Frontal cortex (tissue), 4 donors: ENCODE results near the gene GLRX. TPM values are rescaled to one million over a fixed set of nuclear protein-coding genes. Genes with fewer than 3 reads are reported as not detected.
"Not testable (repeated sequence)": the region's sequence is repeated elsewhere in the genome, so short reads cannot be mapped to it uniquely, and the experiment has no call there.

Experiments
- DNase-seq, 2 donors: peaks; one replicate each; pipeline ENCODE4 v3.0.0; 2012; ENCODE audit warnings: low spot score in 2 of 2
- FAIRE-seq: peaks from 2 replicates; lab custom pipeline; 2012; peaks lifted over from hg19 to GRCh38; lab: Jason Lieb, UNC
- total RNA-seq: library from RNA; depleted of rRNA; stranded (reverse); fragments of >200 nt; gene quantifications from one replicate; pipeline ENCODE4 v1.2.3, GENCODE V29; 2014
- donor health status: control.
- donor health status: control.
- donor health status: control.

The GLRX gene
- total RNA-seq, 1 donor from 2014 or later: 9.8 TPM

GRCh38 chr5:95812074-95812471, 10.5 kb downstream of the GLRX start:
- no peak for DNase-seq
- no peak for FAIRE-seq

GRCh38 chr5:95811461-95812073, 11.0 kb downstream of the GLRX start:
- not testable (repeated sequence) for DNase-seq, FAIRE-seq

- DNase-seq, FAIRE-seq: not testable (repeated sequence)
Measured at GRCh38 chr5:95811126-95811423, 11.5 kb downstream of the GLRX start.

GRCh38 chr5:95810305-95811125, 12.0 kb downstream of the GLRX start:
- no peak for FAIRE-seq
- no peak for DNase-seq

- DNase-seq: no peak
Measured at GRCh38 chr5:95809414-95809960, 13.0 kb downstream of the GLRX start.

GRCh38 chr5:95808686-95809413, 13.7 kb downstream of the GLRX start:
- DNase-seq: peak in 1 of 2 donors; percentile 42
- FAIRE-seq: no peak

More at GRCh38 chr5:95809414-95809960, 13.0 kb downstream of the GLRX start:
- no peak for FAIRE-seq

- no peak for FAIRE-seq
- DNase-seq: no peak
Measured at GRCh38 chr5:95808013-95808685, 14.4 kb downstream of the GLRX start.

- FAIRE-seq (no peak), DNase-seq (no peak)
Measured at GRCh38 chr5:95806687-95807086, 15.8 kb downstream of the GLRX start.

- no peak for DNase-seq
Measured at GRCh38 chr5:95804736-95805539, 17.6 kb downstream of the GLRX start.

GRCh38 chr5:95803271-95804148, 19.0 kb downstream of the GLRX start:
- DNase-seq (no peak), FAIRE-seq (no peak)

More at GRCh38 chr5:95804736-95805539, 17.6 kb downstream of the GLRX start:
- FAIRE-seq: no peak

- DNase-seq (no peak), FAIRE-seq (no peak)
Measured at GRCh38 chr5:95801961-95802360, 20.6 kb downstream of the GLRX start.

GRCh38 chr5:95801532-95801931, 21.0 kb downstream of the GLRX start:
- DNase-seq: no peak
- FAIRE-seq: no peak

GRCh38 chr5:95800553-95800952, 22.0 kb downstream of the GLRX start:
- DNase-seq: no peak
- no peak for FAIRE-seq

GRCh38 chr5:95799191-95799835, 23.2 kb downstream of the GLRX start:
- FAIRE-seq: no peak
- no peak for DNase-seq

- no peak for FAIRE-seq
- no peak for DNase-seq
Measured at GRCh38 chr5:95798545-95798944, 24.0 kb downstream of the GLRX start.

- DNase-seq (no peak), FAIRE-seq (no peak)
Measured at GRCh38 chr5:95798048-95798447, 24.5 kb downstream of the GLRX start.

GRCh38 chr5:95797301-95797700, 25.2 kb downstream of the GLRX start:
- FAIRE-seq (no peak), DNase-seq (no peak)

GRCh38 chr5:95794070-95794516, 28.4 kb downstream of the GLRX start:
- DNase-seq (no peak), FAIRE-seq (no peak)
